H1 (cell line): ENCODE results near the gene CPT1A. TPM values are rescaled to one million over a fixed set of nuclear protein-coding genes. Genes with fewer than 3 reads are reported as not detected.

Experiments
- ASH2L ChIP-seq: fragments of 200-600, 300-600 bp; sonication (generic); IDR thresholded peaks from one replicate; pipeline ENCODE4 v1.7.1; 2017; ENCODE audit warnings: low read length
- BCL11A ChIP-seq, 2 experiments: IDR thresholded peaks; one replicate each; pipeline ENCODE4 v1.6.1; 2011; ENCODE audit warnings: low read depth in 2 of 2, low read length in 2 of 2, mild to moderate bottlenecking in 2 of 2
- CTBP2 ChIP-seq: IDR thresholded peaks from 2 replicates; pipeline ENCODE4 v1.7.0; 2011; ENCODE audit warnings: borderline replicate concordance, mild to moderate bottlenecking, moderate library complexity, mixed read lengths, low read length; ENCODE audit not compliant: insufficient read depth, insufficient read length
- EP300 ChIP-seq, 2 experiments: IDR thresholded peaks; 1 replicate in 1 of 2; 2 replicates in 1 of 2; pipeline ENCODE4 v1.6.1; 2011 to 2012; ENCODE audit warnings: low read depth in 2 of 2, low read length in 2 of 2, mild to moderate bottlenecking in 2 of 2, borderline replicate concordance in 1 of 2, inconsistent platforms in 1 of 2, moderate library complexity in 1 of 2
- KDM4A ChIP-seq: IDR thresholded peaks from one replicate; pipeline ENCODE4 v1.7.1; 2012; ENCODE audit warnings: low read depth, mild to moderate bottlenecking, moderate library complexity, low read length, inconsistent platforms; ENCODE audit not compliant: severe bottlenecking
- NRF1 ChIP-seq: IDR thresholded peaks from 2 replicates; pipeline ENCODE4 v1.6.1; 2011; ENCODE audit warnings: mild to moderate bottlenecking, low read depth, low read length, improper control_type of control experiment
- POLR2AphosphoS5 ChIP-seq: IDR thresholded peaks from 2 replicates; pipeline ENCODE4 v1.6.1; 2011; ENCODE audit warnings: low read depth, low read length
- POU5F1 ChIP-seq: IDR thresholded peaks from 2 replicates; pipeline ENCODE4 v1.6.1; 2011; ENCODE audit warnings: low read depth, mild to moderate bottlenecking, low read length, moderate library complexity
- RAD21 ChIP-seq, 2 experiments: IDR thresholded peaks in 1 of 2; conservative IDR thresholded peaks in 1 of 2; 2 replicates each; pipeline ENCODE4 v1.6.1; 2011; ENCODE audit warnings: low read depth in 2 of 2, low read length in 2 of 2, improper control_type of control experiment in 1 of 2, inconsistent platforms in 1 of 2, mild to moderate bottlenecking in 1 of 2, moderate library complexity in 1 of 2
- RFX5 ChIP-seq: IDR thresholded peaks from 2 replicates; pipeline ENCODE4 v1.6.1; 2011; ENCODE audit warnings: low read depth, low read length, improper control_type of control experiment, borderline replicate concordance
- SAP30 ChIP-seq: fragments of 300-600 bp; sonication (generic); IDR thresholded peaks from 2 replicates; pipeline ENCODE4 v1.7.1; 2012; ENCODE audit warnings: low read length, moderate library complexity, mild to moderate bottlenecking, inconsistent platforms; ENCODE audit not compliant: insufficient read depth, insufficient replicate concordance
- SP4 ChIP-seq: IDR thresholded peaks from 2 replicates; pipeline ENCODE4 v1.6.1; 2012; ENCODE audit warnings: low read length, inconsistent platforms
- TBP ChIP-seq: IDR thresholded peaks from 2 replicates; pipeline ENCODE4 v1.6.1; 2011; ENCODE audit warnings: low read depth, low read length, improper control_type of control experiment
- USF2 ChIP-seq: IDR thresholded peaks from 2 replicates; pipeline ENCODE4 v1.6.1; 2011; ENCODE audit warnings: low read length, improper control_type of control experiment
- polyA plus RNA-seq, 7 experiments: library from polyadenylated mRNA; depleted of rRNA in 3 of 7; stranded (reverse) in 5 of 7; unstranded in 2 of 7; fragments of >200 nt in 5 of 7; fragments of 200-250 nt in 2 of 7; gene quantifications; 1 replicate in 5 of 7; 2 replicates in 1 of 7; 4 replicates in 1 of 7; pipeline versions ENCODE4 v1.2.1 to v1.2.3, GENCODE V29; 2011 to 2013; ENCODE audit warnings: missing spikeins in 2 of 7, mixed read lengths in 2 of 7
- total RNA-seq: library from RNA; stranded (reverse); fragmentation: NEBNext Ultra II Directional; extraction: Animal tissue kit (Norgen Biotek cat#: 25700); gene quantifications from 2 replicates; pipeline ENCODE4 v1.2.1, GENCODE V29; 2021
- TF ChIP-seq, protein P1 (sequence below): IDR thresholded peaks from 2 replicates; pipeline ENCODE4 v1.6.1; 2012; ENCODE audit warnings: low read length, inconsistent platforms
- TF ChIP-seq, protein P2 (sequence below), 3 experiments: IDR thresholded peaks; 1 replicate in 2 of 3; 2 replicates in 1 of 3; pipeline versions ENCODE4 v1.5.1 to v1.6.1; 2011; ENCODE audit warnings: low read length in 3 of 3, mild to moderate bottlenecking in 3 of 3, inconsistent platforms in 2 of 3, low read depth in 1 of 3, moderate library complexity in 1 of 3; ENCODE audit not compliant: insufficient read depth in 1 of 3; ENCODE audit errors: control extremely low read depth in 1 of 3

CPT1A gene
- total and polyA plus RNA-seq, 2 of the 8 experiments (the other 6 are each of a cell fraction or from before 2014, with no cell fraction given), result 2.9 to 12.2 TPM

GRCh38 chr11:68840661-68841653 lies 759 bp downstream of the CPT1A start (continued):
- TF ChIP-seq NRF1 (no peak), EP300 (IDR thresholded peaks at IDR 0.05; ENCODE audit: borderline replicate concordance in 1 of 2, low read depth in 2 of 2, low read length in 2 of 2) (no peak), POLR2AphosphoS5 (no peak), TBP (no peak), SP4 (no peak), POU5F1 (no peak), KDM4A (peak; percentile 33), USF2 (0 out of 2 replicates have a peak, but pooled peaks have one; percentile 30), ASH2L (peak; percentile 73), SAP30 (no peak), RFX5 (no peak), RAD21 (IDR thresholded peaks at IDR 0.05 in 1 of 2, conservative IDR thresholded peaks at IDR 0.05 in 1 of 2; ENCODE audit: low read depth in 2 of 2, low read length in 2 of 2) (no peak), CTBP2 (no peak), BCL11A (IDR thresholded peaks at IDR 0.05; ENCODE audit: low read depth in 2 of 2, low read length in 2 of 2) (no peak)
- TF ChIP-seq, protein P1, sequence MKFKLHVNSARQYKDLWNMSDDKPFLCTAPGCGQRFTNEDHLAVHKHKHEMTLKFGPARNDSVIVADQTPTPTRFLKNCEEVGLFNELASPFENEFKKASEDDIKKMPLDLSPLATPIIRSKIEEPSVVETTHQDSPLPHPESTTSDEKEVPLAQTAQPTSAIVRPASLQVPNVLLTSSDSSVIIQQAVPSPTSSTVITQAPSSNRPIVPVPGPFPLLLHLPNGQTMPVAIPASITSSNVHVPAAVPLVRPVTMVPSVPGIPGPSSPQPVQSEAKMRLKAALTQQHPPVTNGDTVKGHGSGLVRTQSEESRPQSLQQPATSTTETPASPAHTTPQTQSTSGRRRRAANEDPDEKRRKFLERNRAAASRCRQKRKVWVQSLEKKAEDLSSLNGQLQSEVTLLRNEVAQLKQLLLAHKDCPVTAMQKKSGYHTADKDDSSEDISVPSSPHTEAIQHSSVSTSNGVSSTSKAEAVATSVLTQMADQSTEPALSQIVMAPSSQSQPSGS, result no peak
- TF ChIP-seq, protein P2, sequence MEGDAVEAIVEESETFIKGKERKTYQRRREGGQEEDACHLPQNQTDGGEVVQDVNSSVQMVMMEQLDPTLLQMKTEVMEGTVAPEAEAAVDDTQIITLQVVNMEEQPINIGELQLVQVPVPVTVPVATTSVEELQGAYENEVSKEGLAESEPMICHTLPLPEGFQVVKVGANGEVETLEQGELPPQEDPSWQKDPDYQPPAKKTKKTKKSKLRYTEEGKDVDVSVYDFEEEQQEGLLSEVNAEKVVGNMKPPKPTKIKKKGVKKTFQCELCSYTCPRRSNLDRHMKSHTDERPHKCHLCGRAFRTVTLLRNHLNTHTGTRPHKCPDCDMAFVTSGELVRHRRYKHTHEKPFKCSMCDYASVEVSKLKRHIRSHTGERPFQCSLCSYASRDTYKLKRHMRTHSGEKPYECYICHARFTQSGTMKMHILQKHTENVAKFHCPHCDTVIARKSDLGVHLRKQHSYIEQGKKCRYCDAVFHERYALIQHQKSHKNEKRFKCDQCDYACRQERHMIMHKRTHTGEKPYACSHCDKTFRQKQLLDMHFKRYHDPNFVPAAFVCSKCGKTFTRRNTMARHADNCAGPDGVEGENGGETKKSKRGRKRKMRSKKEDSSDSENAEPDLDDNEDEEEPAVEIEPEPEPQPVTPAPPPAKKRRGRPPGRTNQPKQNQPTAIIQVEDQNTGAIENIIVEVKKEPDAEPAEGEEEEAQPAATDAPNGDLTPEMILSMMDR (IDR thresholded peaks at IDR 0.05; ENCODE audit: control extremely low read depth in 1 of 3, insufficient read depth in 1 of 3, low read depth in 1 of 3, low read length in 3 of 3), result no peak
